Lower lobe of right lung (tissue), 2 donors: ENCODE measurements around the gene FRAS1. TPM values are rescaled to one million over a fixed set of nuclear protein-coding genes. Genes with fewer than 3 reads are reported as not detected.

Experiments used
- ATAC-seq, 2 donors: fragments of 200-7000 bp; cut with Tn5 transposase; one replicate each; pipeline ENCODE4 v1.9.1; 2020 to 2022; ENCODE audit warnings: mild to moderate bottlenecking in 2 of 2, moderate library complexity in 2 of 2
- DNase-seq: peaks from one replicate; pipeline ENCODE4 v3.0.0-alpha.2; 2020
- H3K27ac ChIP-seq: fragments of 200-600 bp; one replicate; pipeline ENCODE4 v1.8.0; 2022
- H3K27me3 ChIP-seq: fragments of 200-600 bp; one replicate; pipeline ENCODE4 v1.8.0; 2022; ENCODE audit warnings: low read depth
- H3K36me3 ChIP-seq: fragments of 200-600 bp; one replicate; pipeline ENCODE4 v1.8.0; 2022; ENCODE audit warnings: mild to moderate bottlenecking
- H3K4me1 ChIP-seq: fragments of 200-600 bp; one replicate; pipeline ENCODE4 v1.8.0; 2022
- H3K4me3 ChIP-seq: fragments of 200-600 bp; one replicate; pipeline ENCODE4 v1.8.0; 2022; ENCODE audit warnings: mild to moderate bottlenecking
- H3K9me3 ChIP-seq: fragments of 200-600 bp; one replicate; pipeline ENCODE4 v1.8.0; 2022
- CTCF ChIP-seq: fragments of 200-600 bp; IDR thresholded peaks from one replicate; pipeline ENCODE4 v1.8.0; 2022; ENCODE audit warnings: antibody characterized with exemption, mild to moderate bottlenecking
- intact Hi-C: fragments of 100-400 bp; cut with DNase I; formaldehyde crosslinking; loops from one replicate; pipeline ENCODE4 v1.11.0; 2022
- total RNA-seq: library from RNA; stranded (reverse); fragmentation: NEBNext Ultra II Directional; extraction: Animal tissue kit (Norgen Biotek cat#: 25700); gene quantifications from one replicate; pipeline ENCODE4 v1.2.1, GENCODE V29; 2021
- donor health status: DM: no; HTN: yes; CAD: no; lungs with severe emphysema.

FRAS1 gene
- total RNA-seq, 1 donor from 2014 or later: 9.2 TPM

DNA sequence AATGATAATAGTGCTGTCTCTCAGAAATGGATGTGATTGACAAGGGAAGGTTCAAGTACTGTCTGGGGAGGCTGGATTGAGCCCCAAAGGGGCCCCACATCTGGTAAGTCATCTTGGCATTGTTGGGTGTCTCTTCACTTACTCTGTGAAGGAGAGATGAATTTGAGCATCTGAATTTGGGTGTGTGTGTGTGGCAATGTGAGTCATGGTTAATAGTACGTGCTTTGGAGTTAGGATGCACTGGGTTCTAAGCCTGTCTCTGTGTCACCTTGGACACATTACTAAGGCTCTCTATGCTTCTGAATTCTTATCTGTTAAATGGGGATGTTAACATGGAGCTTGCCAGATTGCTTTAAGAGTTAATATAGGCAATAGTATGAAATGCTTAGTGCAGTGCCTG lies 80.4 kb downstream of the FRAS1 start:
- Histone ChIP-seq H3K27ac (no peak overlapping the region), H3K27me3 (no peaks in the 10 kb centered on the region), H3K36me3 (no peaks in the 10 kb centered on the region), H3K4me1 (no peaks in the 10 kb centered on the region), H3K4me3 (no peak overlapping the region), H3K9me3 (no peaks in the 10 kb centered on the region)
- no peak for ATAC-seq
- no peak for DNase-seq
- intact Hi-C loops: no loop called here
- TF ChIP-seq CTCF: no peak

DNA sequence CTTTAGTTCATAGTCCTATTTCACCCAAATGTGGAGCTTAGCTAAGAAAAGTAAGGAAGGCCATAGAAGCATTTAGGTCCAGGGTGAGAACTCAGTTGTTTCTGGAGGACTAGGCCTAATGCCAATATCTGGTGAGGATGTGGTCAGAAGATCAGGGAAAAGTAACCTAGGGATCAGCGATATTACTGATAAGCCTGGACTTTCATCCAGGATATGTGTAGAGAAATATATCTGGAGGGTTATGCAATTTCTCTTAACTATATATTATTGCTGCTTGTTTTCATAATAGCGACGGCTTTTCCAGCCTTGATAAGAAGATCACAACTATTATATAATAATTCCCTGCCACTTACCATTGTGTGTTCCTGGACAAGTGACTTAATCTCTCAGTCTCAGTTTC lies 81.1 kb downstream of the FRAS1 start:
- H3K4me1 ChIP-seq: no peaks in the 10 kb centered on the region
- no peak for TF ChIP-seq CTCF
- intact Hi-C loops: no loop called here
- no peaks in the 10 kb centered on the region for H3K27me3 ChIP-seq
- H3K4me3 ChIP-seq: no peak overlapping the region
- no peaks in the 10 kb centered on the region for H3K9me3 ChIP-seq
- no peak for DNase-seq
- H3K36me3 ChIP-seq: no peaks in the 10 kb centered on the region
- H3K27ac ChIP-seq: no peak overlapping the region
- ATAC-seq: no peak

GRCh38 chr4:78143634-78144033 lies 86.5 kb downstream of the FRAS1 start:
- H3K27me3 ChIP-seq: no peaks in the 10 kb centered on the region
- no peak overlapping the region for H3K27ac ChIP-seq
- TF ChIP-seq CTCF: no peak
- H3K4me1 ChIP-seq: no peaks in the 10 kb centered on the region
- ATAC-seq (no peak), DNase-seq (no peak)
- no peaks in the 10 kb centered on the region for H3K9me3 ChIP-seq
- intact Hi-C loops: no loop called here
- H3K4me3 ChIP-seq: no peak overlapping the region
- no peaks in the 10 kb centered on the region for H3K36me3 ChIP-seq

GRCh38 chr4:78145008-78145407 lies 87.9 kb downstream of the FRAS1 start:
- no peak for TF ChIP-seq CTCF
- Histone ChIP-seq H3K4me3 (no peak overlapping the region), H3K27ac (no peak overlapping the region), H3K36me3 (no peaks in the 10 kb centered on the region), H3K9me3 (no peaks in the 10 kb centered on the region), H3K4me1 (no peaks in the 10 kb centered on the region), H3K27me3 (no peaks in the 10 kb centered on the region)
- intact Hi-C loops: no loop called here
- DNase-seq (no peak), ATAC-seq (no peak)

DNA sequence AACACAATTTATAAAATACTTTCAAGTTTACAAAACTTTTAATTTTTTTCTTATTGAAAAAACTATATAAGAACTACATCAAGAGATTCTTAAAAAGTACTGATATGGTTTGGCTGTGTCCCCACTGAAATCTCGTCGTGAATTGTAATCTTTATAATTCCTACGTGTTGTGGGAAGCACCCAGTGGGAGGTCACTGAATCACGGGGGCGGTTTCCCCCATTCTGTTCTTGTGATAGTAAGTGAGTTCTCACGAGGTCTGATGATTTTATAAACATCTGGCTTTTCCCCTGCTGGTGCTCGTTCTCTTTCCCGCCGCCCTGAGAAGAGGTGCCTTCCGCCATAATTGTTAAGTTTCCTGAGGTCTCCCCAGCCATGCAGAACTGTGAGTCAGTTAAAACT lies 88.5 kb downstream of the FRAS1 start:
- Histone ChIP-seq H3K4me1 (no peaks in the 10 kb centered on the region), H3K36me3 (no peaks in the 10 kb centered on the region), H3K27ac (no peak overlapping the region), H3K4me3 (no peak overlapping the region), H3K9me3 (no peaks in the 10 kb centered on the region), H3K27me3 (no peaks in the 10 kb centered on the region)
- ATAC-seq (no peak), DNase-seq (no peak)
- TF ChIP-seq CTCF: no peak
- intact Hi-C loops: no loop called here
